ENCODE measurements around the gene WASHC3. TPM values are rescaled to one million over a fixed set of nuclear protein-coding genes. Genes with fewer than 3 reads are reported as not detected.

The WASHC3 gene
- total RNA-seq, 1 experiment from 2014 or later = 28.6 TPM

DNA sequence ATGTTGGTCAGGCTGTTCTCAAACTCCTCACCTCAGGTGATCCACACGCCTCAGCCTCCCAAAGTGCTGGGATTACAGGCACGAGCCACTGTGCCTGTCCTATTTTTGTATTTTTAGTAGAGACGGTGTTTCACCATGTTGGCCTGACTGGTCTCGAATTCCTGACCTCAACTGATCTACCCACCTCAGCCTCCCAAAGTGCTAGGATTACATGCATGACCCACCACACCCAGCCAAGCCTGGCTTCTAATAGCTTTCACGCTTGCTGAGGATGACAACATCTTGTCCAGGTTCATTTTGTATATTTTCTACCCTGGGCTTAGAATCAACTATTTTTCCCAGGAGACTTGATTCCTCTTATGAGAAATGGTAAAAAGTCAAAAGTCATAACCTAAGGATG, 64.7 kb downstream of the WASHC3 start:
- no peak for DNase-seq (ENCODE audit: low spot score)
- in situ Hi-C loops (cut with HindIII; ENCODE audit: low sequenced_read_pairs) = no loop called here

DNA sequence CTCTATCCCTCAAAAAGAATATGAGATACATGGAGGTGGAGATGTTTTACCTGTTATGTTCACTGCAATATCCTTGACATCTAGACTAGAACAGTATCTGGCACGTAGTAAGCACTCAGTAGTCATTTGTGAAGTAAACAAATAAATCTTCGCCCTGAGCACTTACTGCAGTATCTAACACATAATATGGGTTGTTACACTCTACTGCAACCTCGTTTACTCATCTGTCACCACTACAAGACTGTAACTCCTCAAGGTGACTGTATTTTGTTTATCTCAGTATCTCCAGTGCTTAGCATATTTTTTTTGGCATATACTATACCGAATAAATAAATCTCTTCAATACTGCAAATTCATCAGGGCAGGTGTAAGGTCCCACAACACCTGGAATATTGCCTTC, 66.1 kb downstream of the WASHC3 start:
- in situ Hi-C loops (cut with HindIII; ENCODE audit: low sequenced_read_pairs) = no loop called here
- DNase-seq (ENCODE audit: low spot score) = no peak

DNA sequence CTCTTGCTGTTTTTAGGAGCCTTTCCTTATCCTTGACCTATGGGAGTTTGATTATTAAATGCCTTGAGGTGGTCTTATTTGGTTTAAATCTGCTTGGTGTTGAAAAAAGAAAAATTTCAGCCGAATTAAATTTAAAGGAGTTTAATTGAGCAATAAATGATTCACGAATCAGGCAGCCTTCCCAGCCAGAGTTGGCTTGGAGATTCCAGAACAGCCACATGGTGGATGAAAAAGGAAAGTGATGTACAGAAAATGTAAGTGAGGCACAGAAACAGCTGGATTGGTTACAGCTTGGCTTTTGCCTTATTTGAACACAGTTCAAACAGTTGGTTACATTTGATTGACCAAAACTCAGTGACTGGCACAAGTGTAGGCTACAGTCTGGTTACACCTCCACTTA, 69.7 kb downstream of the WASHC3 start:
- in situ Hi-C loops (cut with HindIII; ENCODE audit: low sequenced_read_pairs) = no loop called here
- DNase-seq (ENCODE audit: low spot score) = no peak

DNA sequence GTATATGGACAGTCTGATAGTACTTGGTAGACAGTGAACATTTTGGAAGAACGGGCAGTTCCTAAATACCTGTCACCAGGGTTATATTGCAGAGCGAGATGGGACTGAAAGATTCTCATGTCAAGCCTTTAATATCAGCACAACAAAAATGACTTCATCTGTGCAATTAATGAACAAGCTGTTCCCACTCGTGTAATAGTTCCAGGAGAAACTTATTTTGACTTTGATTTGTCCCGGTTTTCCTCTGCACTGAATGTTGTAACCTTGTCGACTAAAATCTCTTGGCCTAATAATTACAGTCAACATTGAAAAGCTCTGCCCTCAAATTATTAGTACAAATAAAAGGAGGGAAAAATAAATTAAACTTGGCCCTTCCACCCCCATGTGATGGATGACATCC, 79.5 kb downstream of the WASHC3 start:
- in situ Hi-C loops (cut with HindIII; ENCODE audit: low sequenced_read_pairs) = no loop called here
- no peak for DNase-seq (ENCODE audit: low spot score)

DNA sequence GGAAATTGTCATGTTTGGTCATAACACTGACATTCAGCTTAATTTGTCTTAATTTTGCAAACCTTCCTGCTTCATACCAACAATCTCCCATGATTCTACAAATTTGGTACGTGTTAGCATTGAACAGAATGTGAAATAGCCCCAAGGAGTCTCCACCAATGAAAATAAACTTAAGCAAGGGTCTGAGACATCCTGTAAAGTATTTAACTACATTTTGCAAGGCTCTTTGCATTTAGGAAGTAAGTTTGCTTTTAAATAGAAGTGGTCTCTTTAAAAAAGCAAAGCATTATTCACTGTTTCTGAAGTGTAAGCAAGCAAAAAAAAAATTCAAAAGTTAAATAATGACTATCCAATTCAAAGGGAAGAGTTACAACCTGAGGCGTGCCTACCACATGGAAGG, 79.9 kb downstream of the WASHC3 start:
- in situ Hi-C loops (cut with HindIII; ENCODE audit: low sequenced_read_pairs) = no loop called here
- DNase-seq (ENCODE audit: low spot score) = no peak

DNA sequence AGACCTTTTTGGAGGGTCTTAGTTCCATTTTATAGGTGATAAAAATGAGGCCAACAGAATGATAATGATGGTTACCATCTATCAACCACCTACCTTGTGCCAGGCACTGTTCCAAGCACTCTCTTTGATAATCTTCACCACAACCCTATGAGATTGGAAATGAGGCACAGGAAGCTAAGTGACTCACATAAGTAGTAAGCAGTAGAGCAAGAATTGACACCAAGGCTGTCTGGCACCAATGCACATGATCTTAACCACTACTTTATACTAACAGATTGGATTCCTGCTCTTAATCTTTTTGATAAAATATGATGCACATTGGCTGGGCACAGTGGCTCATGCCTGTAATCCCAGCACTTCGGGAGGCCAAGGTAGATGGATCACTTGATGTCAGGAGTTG, 93.0 kb downstream of the WASHC3 start:
- DNase-seq (ENCODE audit: low spot score) = no peak
- in situ Hi-C loops (cut with HindIII; ENCODE audit: low sequenced_read_pairs) = no loop called here

DNA sequence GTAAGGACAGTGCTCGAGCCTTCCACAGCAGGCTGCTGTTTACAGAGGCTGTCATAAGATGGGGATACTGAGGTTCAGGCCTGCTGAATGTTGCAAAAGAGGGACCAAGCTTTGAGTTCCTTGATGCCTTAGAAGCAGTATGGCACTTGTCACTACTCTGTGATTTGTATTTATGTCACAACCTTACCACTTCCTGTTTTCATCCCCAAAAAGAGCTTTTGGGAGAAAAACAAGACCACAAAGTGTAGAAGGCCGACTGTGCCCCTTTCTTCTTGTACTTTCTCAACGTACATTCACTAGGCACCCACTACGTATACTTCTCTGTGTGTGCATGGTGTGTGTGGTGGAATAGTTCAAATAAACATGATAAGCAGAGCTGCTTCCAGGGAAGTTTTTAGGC, 94.3 kb downstream of the WASHC3 start:
- in situ Hi-C loops (cut with HindIII; ENCODE audit: low sequenced_read_pairs) = no loop called here
- no peak for DNase-seq (ENCODE audit: low spot score)

DNA sequence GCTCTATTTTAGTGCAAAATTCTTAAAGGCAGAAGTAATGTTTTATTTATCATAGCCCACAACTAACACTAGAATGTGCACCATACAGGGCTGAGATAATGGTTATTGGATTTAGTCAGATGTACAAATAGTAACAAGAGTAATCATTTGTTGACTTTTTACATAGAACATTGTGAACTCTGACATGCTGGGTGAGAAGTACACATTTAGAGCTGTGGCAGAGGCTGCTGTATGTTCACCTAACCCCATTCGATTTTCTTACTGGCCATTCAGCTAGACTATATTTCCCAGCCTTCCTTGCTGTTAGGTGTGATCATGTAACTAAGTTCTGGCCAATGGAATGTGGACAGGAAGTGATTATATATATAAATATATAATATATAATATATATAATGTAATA, 95.3 kb downstream of the WASHC3 start:
- no peak for DNase-seq (ENCODE audit: low spot score)
- in situ Hi-C loops (cut with HindIII; ENCODE audit: low sequenced_read_pairs) = no loop called here

DNA sequence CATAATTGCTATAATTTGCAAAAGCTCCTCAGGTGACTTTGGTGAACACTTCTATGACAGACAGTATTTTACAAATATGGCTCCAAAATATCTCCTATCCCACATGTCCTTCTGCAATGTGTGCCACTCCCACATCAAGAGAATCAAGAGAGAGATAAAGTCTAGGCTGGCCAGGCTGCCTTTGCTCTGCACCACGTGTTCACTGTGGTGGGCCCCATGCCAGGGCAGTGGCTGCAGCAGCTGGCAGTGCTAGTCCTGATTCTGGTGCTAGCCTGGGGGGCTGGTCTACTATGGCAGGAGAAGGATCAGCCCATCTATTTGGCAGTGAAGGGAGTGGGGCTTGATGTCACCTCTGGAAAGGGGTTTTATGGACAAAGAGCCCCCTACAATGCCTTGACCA, 98.1 kb downstream of the WASHC3 start:
- in situ Hi-C loops (cut with HindIII; ENCODE audit: low sequenced_read_pairs) = no loop called here
- DNase-seq (ENCODE audit: low spot score) = no peak

Other genes with a start within 250 kb of the WASHC3 start
- 10.4 and 13.6 TPM in 2 replicates for gene GNPTAB, start 231.0 kb downstream of the WASHC3 start, total RNA-seq (2014; rRNA removed; shearing (Covaris generic))
- gene DRAM1, start 184.4 kb downstream of the WASHC3 start, total RNA-seq (2014; rRNA removed; shearing (Covaris generic)) = 5.5 and 7.9 TPM in 2 replicates
- gene NUP37, start 58.1 kb upstream of the WASHC3 start, total RNA-seq (2014; rRNA removed; shearing (Covaris generic)) = 92.8 and 117 TPM in 2 replicates
- gene PARPBP, start 58.2 kb upstream of the WASHC3 start, total RNA-seq (2014; rRNA removed; shearing (Covaris generic)) = 27.8 and 51.0 TPM in 2 replicates
- not detected in 2 replicates for gene PMCH, start 135.8 kb upstream of the WASHC3 start, total RNA-seq (2014; rRNA removed; shearing (Covaris generic))